ENCODE data around the gene ANKRD12. TPM values are rescaled to one million over a fixed set of nuclear protein-coding genes. Genes with fewer than 3 reads are reported as not detected.
A peak's percentile ranks its signal among the peaks of the same experiment; 100 is the strongest.

ANKRD12 gene
- total RNA-seq, 4 donors from 2014 or later: 13.0 to 60.3 (median 23.4) TPM

GRCh38 chr18:9126337-9126736 lies 10.2 kb upstream of the ANKRD12 start:
- DNase-seq: no peak
- 70 to 77% methylated on average over 3 of the region's 3 CpGs for WGBS, 2 donors
- H3K4me3 ChIP-seq: no peak overlapping the region
- H3K27ac ChIP-seq: peak overlapping the region in 1 of 4 donors; percentile 32
- H3K9me3 ChIP-seq: no peaks in the 10 kb centered on the region
- no peak for TF ChIP-seq POLR2A (IDR thresholded peaks at IDR 0.05)
- TF ChIP-seq, protein P1, sequence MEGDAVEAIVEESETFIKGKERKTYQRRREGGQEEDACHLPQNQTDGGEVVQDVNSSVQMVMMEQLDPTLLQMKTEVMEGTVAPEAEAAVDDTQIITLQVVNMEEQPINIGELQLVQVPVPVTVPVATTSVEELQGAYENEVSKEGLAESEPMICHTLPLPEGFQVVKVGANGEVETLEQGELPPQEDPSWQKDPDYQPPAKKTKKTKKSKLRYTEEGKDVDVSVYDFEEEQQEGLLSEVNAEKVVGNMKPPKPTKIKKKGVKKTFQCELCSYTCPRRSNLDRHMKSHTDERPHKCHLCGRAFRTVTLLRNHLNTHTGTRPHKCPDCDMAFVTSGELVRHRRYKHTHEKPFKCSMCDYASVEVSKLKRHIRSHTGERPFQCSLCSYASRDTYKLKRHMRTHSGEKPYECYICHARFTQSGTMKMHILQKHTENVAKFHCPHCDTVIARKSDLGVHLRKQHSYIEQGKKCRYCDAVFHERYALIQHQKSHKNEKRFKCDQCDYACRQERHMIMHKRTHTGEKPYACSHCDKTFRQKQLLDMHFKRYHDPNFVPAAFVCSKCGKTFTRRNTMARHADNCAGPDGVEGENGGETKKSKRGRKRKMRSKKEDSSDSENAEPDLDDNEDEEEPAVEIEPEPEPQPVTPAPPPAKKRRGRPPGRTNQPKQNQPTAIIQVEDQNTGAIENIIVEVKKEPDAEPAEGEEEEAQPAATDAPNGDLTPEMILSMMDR (IDR thresholded peaks at IDR 0.05): no peak
- no peaks in the 10 kb centered on the region for H3K27me3 ChIP-seq
- H3K4me1 ChIP-seq: peaks cover 0 to 21% (median 0%) of the 10 kb centered on the region in 3 donors
- H3K36me3 ChIP-seq: peaks cover 15 to 100% (median 33%) of the 10 kb centered on the region in 3 donors
- intact Hi-C loops (cut with DNase I): no loop called here

- H3K4me3 ChIP-seq: no peak overlapping the region
- H3K4me1 ChIP-seq: peaks cover 3 to 34% (median 18%) of the 10 kb centered on the region in 3 donors
- intact Hi-C loops (cut with DNase I): no loop called here
- H3K36me3 ChIP-seq: peaks cover 15 to 92% (median 23%) of the 10 kb centered on the region in 3 donors
- TF ChIP-seq POLR2A (IDR thresholded peaks at IDR 0.05): no peak
- TF ChIP-seq, protein P1 (IDR thresholded peaks at IDR 0.05): no peak
- DNase-seq: no peak
- WGBS, 2 donors: 73 to 85% methylated on average over 4 of the region's 4 CpGs
- no peak overlapping the region for H3K27ac ChIP-seq
- no peaks in the 10 kb centered on the region for H3K9me3 ChIP-seq
- no peaks in the 10 kb centered on the region for H3K27me3 ChIP-seq
These were observed 6.4 kb upstream of the ANKRD12 start for GRCh38 chr18:9130195-9130594.

GRCh38 chr18:9130806-9131205 lies 5.8 kb upstream of the ANKRD12 start:
- WGBS, 2 donors: 54 to 69% methylated on average over 2 of the region's 2 CpGs
- DNase-seq: no peak
- TF ChIP-seq, protein P1 (IDR thresholded peaks at IDR 0.05): no peak
- no peak for TF ChIP-seq POLR2A (IDR thresholded peaks at IDR 0.05)
- no peak overlapping the region for H3K4me3 ChIP-seq
- intact Hi-C loops (cut with DNase I): no loop called here
- H3K27ac ChIP-seq: peak overlapping the region in 1 of 4 donors; percentile 1
- H3K9me3 ChIP-seq: no peaks in the 10 kb centered on the region
- H3K27me3 ChIP-seq: no peaks in the 10 kb centered on the region
- peaks cover 9 to 41% (median 24%) of the 10 kb centered on the region in 3 donors for H3K4me1 ChIP-seq
- H3K36me3 ChIP-seq: peaks cover 15 to 86% (median 23%) of the 10 kb centered on the region in 3 donors

- H3K9me3 ChIP-seq: no peaks in the 10 kb centered on the region
- H3K36me3 ChIP-seq: peaks cover 5 to 68% (median 15%) of the 10 kb centered on the region in 3 donors
- H3K4me1 ChIP-seq: peaks cover 9 to 42% (median 25%) of the 10 kb centered on the region in 3 donors
- H3K4me3 ChIP-seq: no peak overlapping the region
- no peaks in the 10 kb centered on the region for H3K27me3 ChIP-seq
- peak overlapping the region in 3 of 4 donors; percentile 15 to 95 (median 49) for H3K27ac ChIP-seq
- DNase-seq: no peak
- intact Hi-C loops (cut with DNase I): no loop called here
- no peak for TF ChIP-seq POLR2A (IDR thresholded peaks at IDR 0.05)
- TF ChIP-seq, protein P1 (IDR thresholded peaks at IDR 0.05): no peak
- WGBS, 2 donors: 88 to 99% methylated on average over 4 of the region's 4 CpGs
These were observed 4.0 kb upstream of the ANKRD12 start for GRCh38 chr18:9132628-9133027.

- peaks cover 3 to 62% (median 10%) of the 10 kb centered on the region in 3 donors for H3K36me3 ChIP-seq
- no peaks in the 10 kb centered on the region for H3K27me3 ChIP-seq
- H3K9me3 ChIP-seq: no peaks in the 10 kb centered on the region
- H3K4me1 ChIP-seq: peaks cover 9 to 46% (median 25%) of the 10 kb centered on the region in 3 donors
- H3K27ac ChIP-seq: peak overlapping the region; percentile 15 to 95 (median 45)
- H3K4me3 ChIP-seq: no peak overlapping the region
- no peak for TF ChIP-seq POLR2A (IDR thresholded peaks at IDR 0.05)
- TF ChIP-seq, protein P1 (IDR thresholded peaks at IDR 0.05): no peak
- 68 to 71% methylated on average over 2 of the region's 2 CpGs for WGBS, 2 donors
- no peak for DNase-seq
- intact Hi-C loops (cut with DNase I): no loop called here
These were observed 3.4 kb upstream of the ANKRD12 start for GRCh38 chr18:9133225-9133624.

Measured in esophagus squamous epithelium (tissue), 5 donors.